ENCODE results near the gene PRODH.
"Not testable (repeated sequence)": the region's sequence is repeated elsewhere in the genome, so short reads cannot be mapped to it uniquely, and the experiment has no call there.

PRODH gene

GRCh38 chr22:18976197-18976751 lies 40.2 kb upstream of the PRODH start:
- no peak overlapping the region for H3K9ac ChIP-seq
- H4K20me1 ChIP-seq (ENCODE audit: insufficient read depth): no peaks in the 10 kb centered on the region
- no peaks in the 10 kb centered on the region for H3K36me3 ChIP-seq (ENCODE audit: insufficient read depth)
- H3K4me3 ChIP-seq (IDR thresholded peaks at IDR 0.05; ENCODE audit: insufficient read depth, low read depth, low read length): no peak overlapping the region
- H3K4me1 ChIP-seq (ENCODE audit: low read depth, poor library complexity, severe bottlenecking): no peaks in the 10 kb centered on the region
- H2AFZ ChIP-seq (ENCODE audit: low read depth): no peak overlapping the region
- no peak overlapping the region for H3K4me2 ChIP-seq
- TF ChIP-seq CTCF (conservative IDR thresholded peaks at IDR 0.05; ENCODE audit: low read depth, low read length): no peak
- no peaks in the 10 kb centered on the region for H3K79me2 ChIP-seq (ENCODE audit: insufficient read depth, low read depth)
- no peaks in the 10 kb centered on the region for H3K27me3 ChIP-seq (ENCODE audit: insufficient read depth, low read depth)
- H3K27ac ChIP-seq: no peak overlapping the region

- H3K4me2 ChIP-seq: no peak overlapping the region
- H3K79me2 ChIP-seq (ENCODE audit: insufficient read depth, low read depth): no peaks in the 10 kb centered on the region
- no peaks in the 10 kb centered on the region for H3K4me1 ChIP-seq (ENCODE audit: low read depth, poor library complexity, severe bottlenecking)
- no peaks in the 10 kb centered on the region for H4K20me1 ChIP-seq (ENCODE audit: insufficient read depth)
- H3K36me3 ChIP-seq (ENCODE audit: insufficient read depth): no peaks in the 10 kb centered on the region
- H3K4me3 ChIP-seq (IDR thresholded peaks at IDR 0.05; ENCODE audit: insufficient read depth, low read depth, low read length): no peak overlapping the region
- no peak overlapping the region for H2AFZ ChIP-seq (ENCODE audit: low read depth)
- H3K27me3 ChIP-seq (ENCODE audit: insufficient read depth, low read depth): no peaks in the 10 kb centered on the region
- no peak overlapping the region for H3K9ac ChIP-seq
- H3K27ac ChIP-seq: no peak overlapping the region
- no peak for TF ChIP-seq CTCF (conservative IDR thresholded peaks at IDR 0.05; ENCODE audit: low read depth, low read length)
Measured at GRCh38 chr22:18975434-18976196, 39.5 kb upstream of the PRODH start.

- no peak overlapping the region for H3K27ac ChIP-seq
- H3K4me1 ChIP-seq (ENCODE audit: low read depth, poor library complexity, severe bottlenecking): no peaks in the 10 kb centered on the region
- no peaks in the 10 kb centered on the region for H3K36me3 ChIP-seq (ENCODE audit: insufficient read depth)
- TF ChIP-seq CTCF (conservative IDR thresholded peaks at IDR 0.05; ENCODE audit: low read depth, low read length): no peak
- H3K4me3 ChIP-seq (IDR thresholded peaks at IDR 0.05; ENCODE audit: insufficient read depth, low read depth, low read length): no peak overlapping the region
- no peaks in the 10 kb centered on the region for H3K79me2 ChIP-seq (ENCODE audit: insufficient read depth, low read depth)
- H3K4me2 ChIP-seq: no peak overlapping the region
- no peaks in the 10 kb centered on the region for H4K20me1 ChIP-seq (ENCODE audit: insufficient read depth)
- H2AFZ ChIP-seq (ENCODE audit: low read depth): no peak overlapping the region
- H3K9ac ChIP-seq: no peak overlapping the region
- no peaks in the 10 kb centered on the region for H3K27me3 ChIP-seq (ENCODE audit: insufficient read depth, low read depth)
Measured at GRCh38 chr22:18974477-18975180, 38.5 kb upstream of the PRODH start.

GRCh38 chr22:18973264-18974031 lies 37.4 kb upstream of the PRODH start:
- H3K27me3 ChIP-seq (ENCODE audit: insufficient read depth, low read depth): no peaks in the 10 kb centered on the region
- TF ChIP-seq CTCF (conservative IDR thresholded peaks at IDR 0.05; ENCODE audit: low read depth, low read length): no peak
- no peak overlapping the region for H3K4me3 ChIP-seq (IDR thresholded peaks at IDR 0.05; ENCODE audit: insufficient read depth, low read depth, low read length)
- H3K4me1 ChIP-seq (ENCODE audit: low read depth, poor library complexity, severe bottlenecking): no peaks in the 10 kb centered on the region
- no peak overlapping the region for H3K4me2 ChIP-seq
- H3K79me2 ChIP-seq (ENCODE audit: insufficient read depth, low read depth): no peaks in the 10 kb centered on the region
- H3K27ac ChIP-seq: no peak overlapping the region
- H2AFZ ChIP-seq (ENCODE audit: low read depth): no peak overlapping the region
- H4K20me1 ChIP-seq (ENCODE audit: insufficient read depth): no peaks in the 10 kb centered on the region
- H3K9ac ChIP-seq: no peak overlapping the region
- H3K36me3 ChIP-seq (ENCODE audit: insufficient read depth): no peaks in the 10 kb centered on the region

GRCh38 chr22:18972591-18972990 lies 36.5 kb upstream of the PRODH start:
- not testable (repeated sequence) for H3K27ac ChIP-seq; H2AFZ ChIP-seq (ENCODE audit: low read depth); H3K4me1 ChIP-seq (ENCODE audit: low read depth, poor library complexity, severe bottlenecking); H3K79me2 ChIP-seq (ENCODE audit: insufficient read depth, low read depth); H3K27me3 ChIP-seq (ENCODE audit: insufficient read depth, low read depth); H3K9ac ChIP-seq; H4K20me1 ChIP-seq (ENCODE audit: insufficient read depth); H3K4me2 ChIP-seq; H3K4me3 ChIP-seq (IDR thresholded peaks at IDR 0.05; ENCODE audit: insufficient read depth, low read depth, low read length); H3K36me3 ChIP-seq (ENCODE audit: insufficient read depth)

GRCh38 chr22:18972029-18972428 lies 35.9 kb upstream of the PRODH start:
- not testable (repeated sequence) for H3K9ac ChIP-seq; H3K4me3 ChIP-seq (IDR thresholded peaks at IDR 0.05; ENCODE audit: insufficient read depth, low read depth, low read length); H3K79me2 ChIP-seq (ENCODE audit: insufficient read depth, low read depth); H3K27ac ChIP-seq; H3K4me2 ChIP-seq; H3K4me1 ChIP-seq (ENCODE audit: low read depth, poor library complexity, severe bottlenecking); H2AFZ ChIP-seq (ENCODE audit: low read depth); H3K36me3 ChIP-seq (ENCODE audit: insufficient read depth); H4K20me1 ChIP-seq (ENCODE audit: insufficient read depth); H3K27me3 ChIP-seq (ENCODE audit: insufficient read depth, low read depth)
